IPS-20b (cell line): ENCODE data around the gene SLC9C1.

Experiments
- H3K27ac ChIP-seq: one replicate; pipeline ENCODE4 v1.5.1; 2013; ENCODE audit warnings: low read length
- H3K27me3 ChIP-seq: 2 replicates; pipeline ENCODE4 v1.6.1; 2013; ENCODE audit warnings: mild to moderate bottlenecking, low read length, inconsistent platforms; ENCODE audit not compliant: insufficient read depth
- H3K36me3 ChIP-seq: 2 replicates; pipeline ENCODE4 v1.6.1; 2013; ENCODE audit warnings: low read depth, mild to moderate bottlenecking, inconsistent platforms, low read length, moderate library complexity; ENCODE audit not compliant: insufficient read depth
- H3K4me1 ChIP-seq: 2 replicates; pipeline ENCODE4 v1.6.1; 2013; ENCODE audit warnings: mild to moderate bottlenecking, control low read depth, inconsistent platforms, low read length, moderate library complexity; ENCODE audit not compliant: insufficient read depth
- H3K4me3 ChIP-seq: 2 replicates; pipeline ENCODE4 v1.5.1; 2013; ENCODE audit warnings: mild to moderate bottlenecking, low read length, inconsistent platforms
- H3K9ac ChIP-seq: 2 replicates; pipeline ENCODE4 v1.6.1; 2013; ENCODE audit warnings: low read depth, mild to moderate bottlenecking, inconsistent platforms, low read length, moderate library complexity
- H3K9me3 ChIP-seq: 2 replicates; pipeline ENCODE4 v1.6.1; 2013; ENCODE audit warnings: mild to moderate bottlenecking, low read depth, low read length, inconsistent platforms; ENCODE audit not compliant: insufficient read depth

The SLC9C1 gene

GRCh38 chr3:112175037-112175436 is 119.0 kb downstream of the SLC9C1 start:
- Histone ChIP-seq H3K27ac (no peak overlapping the region), H3K4me1 (no peaks in the 10 kb centered on the region), H3K9ac (no peak overlapping the region)

GRCh38 chr3:112171144-112171543 is 122.9 kb downstream of the SLC9C1 start:
- Histone ChIP-seq H3K27me3 (no peaks in the 10 kb centered on the region), H3K4me1 (no peaks in the 10 kb centered on the region), H3K9me3 (peaks cover 4% of the 10 kb centered on the region), H3K4me3 (no peak overlapping the region), H3K27ac (no peak overlapping the region), H3K36me3 (no peaks in the 10 kb centered on the region), H3K9ac (no peak overlapping the region)

More at GRCh38 chr3:112175037-112175436, 119.0 kb downstream of the SLC9C1 start:
- Histone ChIP-seq H3K36me3 (no peaks in the 10 kb centered on the region), H3K4me3 (no peak overlapping the region), H3K9me3 (no peaks in the 10 kb centered on the region), H3K27me3 (no peaks in the 10 kb centered on the region)

- Histone ChIP-seq H3K4me1 (no peaks in the 10 kb centered on the region), H3K36me3 (no peaks in the 10 kb centered on the region), H3K9me3 (peaks cover 11% of the 10 kb centered on the region), H3K9ac (no peak overlapping the region), H3K27me3 (no peaks in the 10 kb centered on the region), H3K27ac (no peak overlapping the region), H3K4me3 (no peak overlapping the region)
Observed at GRCh38 chr3:112170046-112170445, 124.0 kb downstream of the SLC9C1 start.

GRCh38 chr3:112167758-112168157 is 126.3 kb downstream of the SLC9C1 start:
- H3K36me3 ChIP-seq: no peaks in the 10 kb centered on the region

GRCh38 chr3:112149136-112149535 is 144.9 kb downstream of the SLC9C1 start:
- H3K27me3 ChIP-seq: no peaks in the 10 kb centered on the region
- H3K4me1 ChIP-seq: no peaks in the 10 kb centered on the region
- H3K9me3 ChIP-seq: peaks cover 28% of the 10 kb centered on the region
- no peaks in the 10 kb centered on the region for H3K36me3 ChIP-seq
- H3K9ac ChIP-seq: no peak overlapping the region
- H3K4me3 ChIP-seq: no peak overlapping the region
- no peak overlapping the region for H3K27ac ChIP-seq

More at GRCh38 chr3:112167758-112168157, 126.3 kb downstream of the SLC9C1 start:
- peaks cover 11% of the 10 kb centered on the region for H3K9me3 ChIP-seq
- no peak overlapping the region for H3K4me3 ChIP-seq
- H3K9ac ChIP-seq: no peak overlapping the region
- no peak overlapping the region for H3K27ac ChIP-seq
- no peaks in the 10 kb centered on the region for H3K4me1 ChIP-seq
- no peaks in the 10 kb centered on the region for H3K27me3 ChIP-seq

- Histone ChIP-seq H3K27me3 (no peaks in the 10 kb centered on the region), H3K36me3 (no peaks in the 10 kb centered on the region), H3K4me1 (no peaks in the 10 kb centered on the region; the same call in 1 of the 2 replicates), H3K9me3 (peaks cover 19% of the 10 kb centered on the region), H3K27ac (no peak overlapping the region), H3K4me3 (no peak overlapping the region), H3K9ac (no peak overlapping the region)
Observed at GRCh38 chr3:112143689-112144088, 150.3 kb downstream of the SLC9C1 start.

GRCh38 chr3:112143251-112143650 is 150.8 kb downstream of the SLC9C1 start:
- H3K4me1 ChIP-seq: peaks cover 4% of the 10 kb centered on the region; the same call in 1 of the 2 replicates
- no peak overlapping the region for H3K9ac ChIP-seq
- H3K27ac ChIP-seq: no peak overlapping the region
- H3K27me3 ChIP-seq: no peaks in the 10 kb centered on the region
- peaks cover 19% of the 10 kb centered on the region for H3K9me3 ChIP-seq
- no peak overlapping the region for H3K4me3 ChIP-seq
- no peaks in the 10 kb centered on the region for H3K36me3 ChIP-seq

- Histone ChIP-seq H3K9ac (no peak overlapping the region), H3K27me3 (no peaks in the 10 kb centered on the region), H3K27ac (no peak overlapping the region), H3K4me3 (no peak overlapping the region), H3K4me1 (peaks cover 22% of the 10 kb centered on the region; the same call in 1 of the 2 replicates), H3K36me3 (no peaks in the 10 kb centered on the region), H3K9me3 (peaks cover 10% of the 10 kb centered on the region)
Observed at GRCh38 chr3:112141293-112141692, 152.7 kb downstream of the SLC9C1 start.

GRCh38 chr3:112140584-112140983 is 153.4 kb downstream of the SLC9C1 start:
- H3K9me3 ChIP-seq: peaks cover 10% of the 10 kb centered on the region
- H3K4me1 ChIP-seq: peaks cover 29% of the 10 kb centered on the region; the same call in 1 of the 2 replicates
- no peaks in the 10 kb centered on the region for H3K27me3 ChIP-seq
- H3K36me3 ChIP-seq: no peaks in the 10 kb centered on the region
- H3K27ac ChIP-seq: no peak overlapping the region
- H3K9ac ChIP-seq: no peak overlapping the region
- no peak overlapping the region for H3K4me3 ChIP-seq

GRCh38 chr3:112138219-112138969 is 155.6 kb downstream of the SLC9C1 start:
- H3K27me3 ChIP-seq: no peaks in the 10 kb centered on the region
- no peak overlapping the region for H3K27ac ChIP-seq
- peaks cover 30% of the 10 kb centered on the region; the same call in 1 of the 2 replicates for H3K4me1 ChIP-seq

GRCh38 chr3:112137781-112138180 is 156.2 kb downstream of the SLC9C1 start:
- Histone ChIP-seq H3K9ac (peak overlapping the region; percentile 44; the same call in 1 of the 2 replicates), H3K27ac (no peak overlapping the region), H3K4me1 (peaks cover 30% of the 10 kb centered on the region; the same call in 1 of the 2 replicates), H3K9me3 (peaks cover 1% of the 10 kb centered on the region; the same call in 1 of the 2 replicates), H3K36me3 (no peaks in the 10 kb centered on the region), H3K27me3 (no peaks in the 10 kb centered on the region), H3K4me3 (no peak overlapping the region)

More at GRCh38 chr3:112138219-112138969, 155.6 kb downstream of the SLC9C1 start:
- H3K9me3 ChIP-seq: peaks cover 2% of the 10 kb centered on the region; the same call in 1 of the 2 replicates
- H3K9ac ChIP-seq: no peak overlapping the region
- H3K4me3 ChIP-seq: no peak overlapping the region
- H3K36me3 ChIP-seq: no peaks in the 10 kb centered on the region
